ENCODE data around the gene TK2. TPM values are rescaled to one million over a fixed set of nuclear protein-coding genes. Genes with fewer than 3 reads are reported as not detected.

Gene TK2
- total and polyA plus RNA-seq, 9 of the 15 experiments (the other 6 are each of a cell fraction or from before 2014, with no cell fraction given), result 1.1 to 10.2 (median 5.3) TPM

GRCh38 chr16:66542396-66542795, 7.5 kb downstream of the TK2 start:
- Histone ChIP-seq H3K27me3 (ENCODE audit: control insufficient read depth in 2 of 2, insufficient read depth in 2 of 2, low read length in 2 of 2) (no peaks in the 10 kb centered on the region), H3K9me1 (ENCODE audit: control insufficient read depth, insufficient read depth, low read length) (no peaks in the 10 kb centered on the region), H3K4me2 (ENCODE audit: insufficient read depth, low read length) (no peak overlapping the region), H3K4me1 (replicated peaks in 1 of 2; ENCODE audit: control insufficient read depth in 2 of 2, insufficient read depth in 2 of 2, low read length in 2 of 2) (no peaks in the 10 kb centered on the region), H4K20me1 (replicated peaks; ENCODE audit: control insufficient read depth, insufficient read depth, low read length) (no peaks in the 10 kb centered on the region), H3K27ac (ENCODE audit: extremely low read depth, low read depth, low read length) (no peak overlapping the region), H2AFZ (ENCODE audit: low read depth, low read length) (no peak overlapping the region), H3K9me3 (replicated peaks; ENCODE audit: control insufficient read depth, insufficient read depth, low read depth, low read length) (no peaks in the 10 kb centered on the region), H3K79me2 (ENCODE audit: control insufficient read depth, insufficient read depth, low read length) (no peaks in the 10 kb centered on the region), H3K36me3 (ENCODE audit: control insufficient read depth, insufficient read depth, low read length) (peaks cover 3% of the 10 kb centered on the region; the same call in 1 of the 3 replicates), H3K4me3 (no peak overlapping the region), H3K9ac (ENCODE audit: insufficient read depth in 1 of 2, low read depth in 2 of 2, low read length in 2 of 2) (no peak overlapping the region)
- ChIA-PET CTCF (ENCODE audit: low intra/inter-chr PET ratio) (no interaction called here), POLR2A (interaction anchor here (2.5 kb wide), 1 partner anchor 9 kb away, joined by 16 read pairs; the partner anchor contains the start of gene CKLF)
- in situ Hi-C loops (cut with MboI) (no loop called here), intact Hi-C loops (cut with micrococcal nuclease) (no loop called here)
- FAIRE-seq (no peak), ATAC-seq (peak; percentile 38), DNase-seq (ENCODE audit: extremely low read depth in 1 of 4, low spot score in 3 of 4) (no peak)
- 37% methylated on average over 3 of the region's 3 CpGs for WGBS (ENCODE audit: insufficient coverage, low coverage, missing lambda C conversion rate)
- BruUV-seq (replicated peaks), result no TSS peak
- TF ChIP-seq ZSCAN29 (IDR thresholded peaks at IDR 0.05) (no peak), ADNP (tag; IDR thresholded peaks at IDR 0.05) (no peak), SMAD1 (IDR thresholded peaks at IDR 0.05; ENCODE audit: low read depth, low read length, partially characterized antibody) (no peak), BMI1 (IDR thresholded peaks at IDR 0.05; ENCODE audit: low read length) (no peak), ZNF280B (CRISPR knock-in tag; IDR thresholded peaks at IDR 0.05) (no peak), NFE2 (IDR thresholded peaks at IDR 0.05; ENCODE audit: low read depth) (no peak), KAT7 (CRISPR knock-in tag; IDR thresholded peaks at IDR 0.05; ENCODE audit: borderline replicate concordance) (no peak), KLF16 (IDR thresholded peaks at IDR 0.05) (no peak), SLC30A9 (CRISPR knock-in tag; IDR thresholded peaks at IDR 0.05) (no peak), ZBTB17 (CRISPR knock-in tag; IDR thresholded peaks at IDR 0.05) (no peak), PML (IDR thresholded peaks at IDR 0.05; ENCODE audit: low read length) (no peak)
- TF ChIP-seq, protein P1, sequence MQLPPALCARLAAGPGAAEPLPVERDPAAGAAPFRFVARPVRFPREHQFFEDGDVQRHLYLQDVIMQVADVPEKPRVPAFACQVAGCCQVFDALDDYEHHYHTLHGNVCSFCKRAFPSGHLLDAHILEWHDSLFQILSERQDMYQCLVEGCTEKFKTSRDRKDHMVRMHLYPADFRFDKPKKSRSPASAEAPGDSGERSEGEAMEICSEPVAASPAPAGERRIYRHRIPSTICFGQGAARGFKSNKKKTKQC (CRISPR knock-in tag; IDR thresholded peaks at IDR 0.05), result no peak
- TF ChIP-seq, protein P2, sequence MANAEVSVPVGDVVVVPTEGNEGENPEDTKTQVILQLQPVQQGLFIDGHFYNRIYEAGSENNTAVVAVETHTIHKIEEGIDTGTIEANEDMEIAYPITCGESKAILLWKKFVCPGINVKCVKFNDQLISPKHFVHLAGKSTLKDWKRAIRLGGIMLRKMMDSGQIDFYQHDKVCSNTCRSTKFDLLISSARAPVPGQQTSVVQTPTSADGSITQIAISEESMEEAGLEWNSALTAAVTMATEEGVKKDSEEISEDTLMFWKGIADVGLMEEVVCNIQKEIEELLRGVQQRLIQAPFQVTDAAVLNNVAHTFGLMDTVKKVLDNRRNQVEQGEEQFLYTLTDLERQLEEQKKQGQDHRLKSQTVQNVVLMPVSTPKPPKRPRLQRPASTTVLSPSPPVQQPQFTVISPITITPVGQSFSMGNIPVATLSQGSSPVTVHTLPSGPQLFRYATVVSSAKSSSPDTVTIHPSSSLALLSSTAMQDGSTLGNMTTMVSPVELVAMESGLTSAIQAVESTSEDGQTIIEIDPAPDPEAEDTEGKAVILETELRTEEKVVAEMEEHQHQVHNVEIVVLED (CRISPR knock-in tag; IDR thresholded peaks at IDR 0.05), result no peak
